Kidney (tissue), 14 donors: ENCODE measurements around the gene BZW2. TPM values are rescaled to one million over a fixed set of nuclear protein-coding genes. Genes with fewer than 3 reads are reported as not detected.

Experiments
- DNase-seq, 5 donors: peaks; one replicate each; pipeline ENCODE4 v3.0.0-alpha.2; 2013 to 2020
- FAIRE-seq: peaks from 2 replicates; lab custom pipeline; 2012; peaks lifted over from hg19 to GRCh38; lab: Jason Lieb, UNC
- H3K27ac ChIP-seq, 2 donors: one replicate each; pipeline ENCODE4 v1.7.0; 2013; ENCODE audit warnings: low read depth in 2 of 2, low read length in 2 of 2, inconsistent platforms in 1 of 2
- H3K27me3 ChIP-seq: one replicate; pipeline ENCODE4 v1.7.1; 2013; ENCODE audit warnings: low read length, inconsistent platforms; ENCODE audit not compliant: control insufficient read depth, insufficient read depth
- H3K36me3 ChIP-seq, 3 donors: one replicate each; pipeline versions ENCODE4 v1.7.0 to v1.7.1; 2013; ENCODE audit warnings: low read length in 3 of 3, control low read depth in 1 of 3, inconsistent platforms in 1 of 3; ENCODE audit not compliant: insufficient read depth in 3 of 3, control insufficient read depth in 2 of 3
- H3K4me1 ChIP-seq, 3 donors: one replicate each; pipeline versions ENCODE4 v1.7.0 to v1.7.1; 2013; ENCODE audit warnings: low read length in 3 of 3, inconsistent platforms in 1 of 3, low read depth in 1 of 3; ENCODE audit not compliant: control insufficient read depth in 2 of 3, insufficient read depth in 2 of 3
- H3K4me3 ChIP-seq, 3 donors: one replicate each; pipeline versions ENCODE4 v1.7.0 to v1.8.1; 2013; ENCODE audit warnings: low read length in 3 of 3, control low read depth in 1 of 3, inconsistent platforms in 1 of 3
- H3K9ac ChIP-seq, 3 donors: one replicate each; pipeline versions ENCODE4 v1.7.0 to v1.7.1; 2013; ENCODE audit warnings: low read length in 3 of 3, control low read depth in 1 of 3, inconsistent platforms in 1 of 3
- H3K9me3 ChIP-seq, 3 donors: one replicate each; pipeline versions ENCODE4 v1.7.0 to v1.7.1; 2013; ENCODE audit warnings: low read length in 3 of 3, control low read depth in 1 of 3, inconsistent platforms in 1 of 3; ENCODE audit not compliant: control insufficient read depth in 2 of 3, insufficient read depth in 1 of 3
- CTCF ChIP-seq: IDR thresholded peaks from 3 replicates; pipeline ENCODE4 v1.5.1; 2012; ENCODE audit warnings: mild to moderate bottlenecking, moderate library complexity, borderline replicate concordance; ENCODE audit not compliant: insufficient read depth; ENCODE audit errors: extremely low read depth
- intact Hi-C: fragments of 100-400 bp; cut with DNase I; formaldehyde crosslinking; loops from one replicate; pipeline ENCODE4 v1.11.1; 2022
- polyA plus RNA-seq: library from polyadenylated mRNA; stranded (reverse); fragments of 350-450 nt; fragmentation: Illumina TruSeq; extraction: RNeasy Lipid Tissue Mini Kit (QIAGEN cat#74804); gene quantifications from one replicate; pipeline ENCODE4 v1.2.3, GENCODE V29; 2014; ENCODE audit warnings: low read depth, low replicate concordance; ENCODE audit not compliant: insufficient read depth
- total RNA-seq: library from RNA; stranded (reverse); fragmentation: NEBNext Ultra II Directional; extraction: Animal tissue kit (Norgen Biotek cat#: 25700); gene quantifications from one replicate; pipeline ENCODE4 v1.2.1, GENCODE V29; 2021
- donor health status: control.
- donor health status: control.
- donor health status: control.
- donor health status: control.
- donor health status: control.
- donor health status: DM: yes; HTN: yes; CAD: no.
- donor health status: Normal renal cell carcinoma (clear cell type).

BZW2 gene
- total and polyA plus RNA-seq, 2 donors from 2014 or later: 24.8 to 49.1 TPM

DNA sequence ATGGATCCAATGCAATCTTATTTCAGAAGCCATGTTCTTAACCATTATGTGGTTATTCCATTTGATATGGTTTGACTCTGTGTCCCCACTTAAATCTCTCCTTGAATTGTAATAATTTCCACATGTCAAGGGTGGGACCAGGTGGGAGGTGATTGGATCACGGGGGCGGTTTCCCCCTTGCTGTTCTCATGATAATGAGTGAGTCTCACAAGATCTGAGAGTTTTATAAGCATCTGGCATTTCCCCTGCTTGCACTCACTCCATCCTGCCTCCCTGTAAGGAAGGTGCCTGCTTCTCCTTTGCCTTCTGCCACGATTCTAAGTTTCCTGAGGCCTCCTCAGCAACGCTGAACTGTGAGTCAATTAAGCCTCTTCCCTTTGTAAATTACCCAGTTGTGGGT, 75.6 kb downstream of the BZW2 start:
- DNase-seq (no peak), FAIRE-seq (no peak)
- TF ChIP-seq CTCF: no peak
- Histone ChIP-seq H3K4me3 (no peak overlapping the region), H3K4me1 (no peaks in the 10 kb centered on the region), H3K9me3 (no peaks in the 10 kb centered on the region), H3K9ac (no peak overlapping the region), H3K36me3 (no peaks in the 10 kb centered on the region), H3K27me3 (no peaks in the 10 kb centered on the region), H3K27ac (no peak overlapping the region)
- intact Hi-C loops: no loop called here

- intact Hi-C loops: no loop called here
Measured at GRCh38 chr7:16724344-16724743, 78.4 kb downstream of the BZW2 start.

DNA sequence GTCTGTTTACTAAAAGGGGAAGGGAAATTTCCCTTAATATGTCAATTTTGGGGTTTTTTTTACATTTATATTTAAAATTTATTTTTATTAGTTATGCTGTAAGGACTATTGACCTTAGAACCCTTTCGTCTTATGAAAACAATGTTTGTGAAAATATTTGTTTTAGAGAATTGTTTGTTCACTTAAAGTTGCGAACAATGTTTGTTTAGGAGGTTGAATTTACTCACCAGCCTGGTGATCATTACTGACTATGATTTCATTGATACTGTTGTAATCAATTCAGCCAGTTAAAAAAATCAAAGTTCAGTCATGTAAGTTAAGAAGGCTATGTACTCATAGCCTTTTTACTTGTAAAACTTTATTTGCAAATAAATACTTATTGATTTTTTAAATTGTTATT, 80.2 kb downstream of the BZW2 start:
- H3K27me3 ChIP-seq: no peaks in the 10 kb centered on the region
- no peak for DNase-seq
- no peaks in the 10 kb centered on the region for H3K4me1 ChIP-seq
- no peak overlapping the region for H3K27ac ChIP-seq
- no peak for FAIRE-seq
- H3K9me3 ChIP-seq: no peaks in the 10 kb centered on the region
- no peak overlapping the region for H3K9ac ChIP-seq
- H3K4me3 ChIP-seq: no peak overlapping the region
- no peaks in the 10 kb centered on the region for H3K36me3 ChIP-seq
- TF ChIP-seq CTCF: no peak
- intact Hi-C loops: no loop called here

More at GRCh38 chr7:16724344-16724743, 78.4 kb downstream of the BZW2 start:
- H3K9ac ChIP-seq: no peak overlapping the region
- H3K27ac ChIP-seq: no peak overlapping the region
- no peak for DNase-seq
- no peak for TF ChIP-seq CTCF
- no peaks in the 10 kb centered on the region for H3K36me3 ChIP-seq
- H3K9me3 ChIP-seq: no peaks in the 10 kb centered on the region
- FAIRE-seq: no peak
- no peak overlapping the region for H3K4me3 ChIP-seq
- H3K27me3 ChIP-seq: no peaks in the 10 kb centered on the region
- H3K4me1 ChIP-seq: no peaks in the 10 kb centered on the region

GRCh38 chr7:16727736-16728135, 81.8 kb downstream of the BZW2 start:
- no peak for TF ChIP-seq CTCF
- Histone ChIP-seq H3K27ac (no peak overlapping the region), H3K9me3 (no peaks in the 10 kb centered on the region), H3K36me3 (no peaks in the 10 kb centered on the region), H3K27me3 (no peaks in the 10 kb centered on the region), H3K4me3 (no peak overlapping the region), H3K9ac (no peak overlapping the region), H3K4me1 (no peaks in the 10 kb centered on the region)
- FAIRE-seq (no peak), DNase-seq (no peak)
- intact Hi-C loops: no loop called here
